MCF 10A (cell line): ENCODE data around the gene PFKP. TPM values are rescaled to one million over a fixed set of nuclear protein-coding genes. Genes with fewer than 3 reads are reported as not detected.

ENCODE experiments used
- BruUV-seq: library from RNA; stranded (reverse); fragments of 400-500 nt; replicated peaks from 2 replicates; lab custom pipeline; 2021; lab: Mats Ljungman, UMichigan
- CTCF ChIA-PET: fragments of 300-600 bp; sonication (Branson Sonifier 250); formaldehyde crosslinking; extraction: SDS; loops from one replicate; lab custom pipeline; 2021; ENCODE audit warnings: antibody characterized with exemption, inconsistent platforms; lab: Yijun Ruan, JAX
- POLR2A ChIA-PET: fragments of 300-600, 350-650 bp; sonication (Branson Sonifier 250); formaldehyde crosslinking; extraction: SDS; loops from one replicate; lab custom pipeline; 2020; ENCODE audit warnings: antibody characterized with exemption, inconsistent platforms; lab: Yijun Ruan, JAX
- DNase-seq: peaks from one replicate; pipeline ENCODE4 v3.0.0-alpha.2; 2018; ENCODE audit not compliant: unreplicated experiment
- H3K27ac Mint-ChIP-seq: one replicate; pipeline ENCODE4 v1.8.0; 2022; ENCODE audit warnings: mild to moderate bottlenecking, low read depth, mixed read lengths; ENCODE audit not compliant: unreplicated experiment
- H3K27me3 Mint-ChIP-seq: one replicate; pipeline ENCODE4 v1.8.0; 2022; ENCODE audit warnings: mixed read lengths; ENCODE audit not compliant: insufficient read depth, unreplicated experiment
- H3K36me3 Mint-ChIP-seq: one replicate; pipeline ENCODE4 v1.8.0; 2022; ENCODE audit warnings: mild to moderate bottlenecking, moderate library complexity, mixed read lengths; ENCODE audit not compliant: insufficient read depth, unreplicated experiment
- H3K4me1 Mint-ChIP-seq: one replicate; pipeline ENCODE4 v1.8.0; 2022; ENCODE audit warnings: mixed read lengths; ENCODE audit not compliant: insufficient read depth, unreplicated experiment
- H3K4me3 Mint-ChIP-seq: one replicate; pipeline ENCODE4 v1.8.0; 2022; ENCODE audit warnings: mild to moderate bottlenecking, moderate library complexity, mixed read lengths; ENCODE audit not compliant: unreplicated experiment
- H3K9me3 Mint-ChIP-seq: one replicate; pipeline ENCODE4 v1.8.0; 2022; ENCODE audit warnings: mixed read lengths; ENCODE audit not compliant: unreplicated experiment
- CTCF ChIP-seq: fragments of 200-600 bp; IDR thresholded peaks from one replicate; pipeline ENCODE4 v1.8.0; 2022; ENCODE audit warnings: antibody characterized with exemption, mild to moderate bottlenecking; ENCODE audit not compliant: unreplicated experiment
- intact Hi-C: fragments of 100-400 bp; cut with micrococcal nuclease; formaldehyde crosslinking; loops from 2 replicates; pipeline ENCODE4 v1.14.1; 2022
- total RNA-seq: library from RNA; stranded (reverse); gene quantifications from 2 replicates; pipeline ENCODE4 v1.2.3, GENCODE V29; 2022

PFKP gene
- total RNA-seq, 1 experiment from 2014 or later: 186 TPM

- BruUV-seq: no TSS peak
- Mint-ChIP-seq H3K27ac (peak overlapping the region; percentile 13), H3K4me3 (peak overlapping the region; percentile 13), H3K36me3 (peaks cover 48% of the 10 kb centered on the region), H3K9me3 (no peaks in the 10 kb centered on the region), H3K27me3 (no peaks in the 10 kb centered on the region), H3K4me1 (peaks cover 29% of the 10 kb centered on the region)
- peak; percentile 89 for DNase-seq
- CTCF ChIA-PET: interaction anchor here (0.8 kb wide), 1 partner anchor 8 kb away, joined by 3 read pairs; no protein-coding TSS in a partner anchor
- intact Hi-C loops: no loop called here
- POLR2A ChIA-PET: interaction anchor here (0.6 to 3.2 kb wide), 11 partner anchors 8 to 73 kb away, joined by 3 to 38 read pairs (median 5); partner anchors contain the start of gene PITRM1
- TF ChIP-seq CTCF: no peak
These were observed 32.1 kb downstream of the PFKP start for GRCh38 chr10:3099291-3100092.

DNA sequence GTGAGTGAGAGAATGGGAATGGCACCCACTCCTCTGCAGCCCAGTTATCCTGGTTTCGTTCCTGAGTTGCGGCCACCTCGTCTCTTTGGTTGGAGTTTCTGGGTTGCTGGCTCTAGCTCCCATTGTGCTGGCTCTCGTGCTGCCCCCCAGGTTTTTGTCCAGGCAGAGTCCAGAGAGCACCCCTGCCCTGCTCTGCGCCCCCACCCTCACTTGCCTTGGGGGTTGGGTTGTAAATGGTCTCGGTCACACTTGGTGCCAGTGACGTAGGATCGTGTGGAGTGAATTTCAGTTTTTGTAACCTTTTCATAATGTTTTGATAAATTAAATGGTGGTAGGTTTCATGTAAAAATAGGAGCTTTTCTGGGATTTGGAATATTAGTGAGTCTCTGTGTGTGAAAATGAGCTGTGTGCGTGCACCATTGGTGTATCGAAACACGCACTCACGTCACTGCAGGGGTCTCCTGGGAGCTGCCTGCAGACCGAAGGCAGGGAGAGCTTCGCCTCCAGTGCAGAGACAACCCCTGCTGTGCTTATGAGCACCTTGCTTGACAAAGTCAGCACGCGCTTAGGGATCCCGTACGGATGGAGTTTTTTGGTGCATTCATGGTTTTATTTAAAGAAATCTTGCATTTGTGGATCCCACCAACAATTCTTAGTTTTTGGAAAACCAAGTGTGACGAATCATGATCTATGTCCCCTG is 32.9 kb downstream of the PFKP start:
- H3K27me3 Mint-ChIP-seq: no peaks in the 10 kb centered on the region
- intact Hi-C loops: no loop called here
- no TSS peak for BruUV-seq
- peaks cover 24% of the 10 kb centered on the region for H3K4me1 Mint-ChIP-seq
- POLR2A ChIA-PET: interaction anchor here (1.0 to 3.2 kb wide), 5 partner anchors 7 to 30 kb away, joined by 4 to 38 read pairs (median 7); no protein-coding TSS in a partner anchor
- no peak overlapping the region for H3K4me3 Mint-ChIP-seq
- H3K36me3 Mint-ChIP-seq: peaks cover 55% of the 10 kb centered on the region
- no peak for DNase-seq
- H3K9me3 Mint-ChIP-seq: no peaks in the 10 kb centered on the region
- TF ChIP-seq CTCF: no peak
- no peak overlapping the region for H3K27ac Mint-ChIP-seq
- CTCF ChIA-PET: interaction anchor here (0.6 to 0.8 kb wide), 2 partner anchors 7 to 172 kb away, joined by 3 read pairs; no protein-coding TSS in a partner anchor

- POLR2A ChIA-PET: interaction anchor here (3.2 kb wide), 1 partner anchor 10 kb away, joined by 38 read pairs; no protein-coding TSS in a partner anchor
These were observed 33.7 kb downstream of the PFKP start for GRCh38 chr10:3100856-3101640.

More at GRCh38 chr10:3100856-3101640, 33.7 kb downstream of the PFKP start:
- Mint-ChIP-seq H3K36me3 (peaks cover 60% of the 10 kb centered on the region), H3K4me1 (peaks cover 17% of the 10 kb centered on the region), H3K4me3 (no peak overlapping the region), H3K9me3 (no peaks in the 10 kb centered on the region), H3K27me3 (no peaks in the 10 kb centered on the region), H3K27ac (no peak overlapping the region)
- CTCF ChIA-PET: interaction anchor here (0.6 to 1.1 kb wide), 3 partner anchors 10 to 172 kb away, joined by 3 read pairs; no protein-coding TSS in a partner anchor
- intact Hi-C loops: no loop called here
- BruUV-seq: no TSS peak
- no peak for TF ChIP-seq CTCF
- DNase-seq: no peak
